Measurements from ENCODE around the gene ANAPC4. TPM values are rescaled to one million over a fixed set of nuclear protein-coding genes. Genes with fewer than 3 reads are reported as not detected.

ANAPC4 gene
- total and polyA plus RNA-seq, 2 of the 13 experiments (the other 11 are each of a cell fraction or from before 2014, with no cell fraction given): 14.5 to 30.2 TPM

- H3K4me2 ChIP-seq (ENCODE audit: low read depth, low read length): no peak overlapping the region
- no peak for DNase-seq (ENCODE audit: low spot score)
- CTCF ChIA-PET (ENCODE audit: low intra/inter-chr PET ratio, low total read pairs): no interaction called here
- H3K36me3 ChIP-seq (replicated peaks in 1 of 2; ENCODE audit: control insufficient read depth in 1 of 2, insufficient read depth in 2 of 2, low read length in 2 of 2): no peaks in the 10 kb centered on the region
- intact Hi-C loops (cut with micrococcal nuclease; ENCODE audit: unreplicated experiment) (no loop called here), in situ Hi-C loops (cut with HindIII; ENCODE audit: extremely low pct_ligation_motif_present, low pct_unique_long_range_greater_than_20kb) (no loop called here)
- no peaks in the 10 kb centered on the region for H3K4me1 ChIP-seq (ENCODE audit: insufficient read depth, low read length)
- no peaks in the 10 kb centered on the region for H3K79me2 ChIP-seq (ENCODE audit: insufficient read depth, low read length)
- H2AFZ ChIP-seq (ENCODE audit: low read length): no peak overlapping the region
- no peaks in the 10 kb centered on the region for H3K9me3 ChIP-seq (ENCODE audit: low read length)
- H3K27me3 ChIP-seq (ENCODE audit: control insufficient read depth in 1 of 2, insufficient read depth in 2 of 2, low read length in 2 of 2): no peaks in the 10 kb centered on the region; a peak in 1 of 5 replicates
- POLR2A ChIA-PET: no interaction called here
- WGBS (ENCODE audit: low lambda C conversion rate): 45% methylated on average over 3 of the region's 3 CpGs
- no peak for ATAC-seq
- H3K9ac ChIP-seq (ENCODE audit: insufficient read depth, low read depth, low read length): no peak overlapping the region
- BruUV-seq (replicated peaks): no TSS peak
- no peak for FAIRE-seq
- H3K4me3 ChIP-seq (replicated peaks in 1 of 3; ENCODE audit: insufficient read depth in 1 of 3, low read depth in 2 of 3, low read length in 3 of 3): no peak overlapping the region
- H3K27ac ChIP-seq (ENCODE audit: extremely low read length, insufficient read depth, low read length): no peak overlapping the region
- no peaks in the 10 kb centered on the region for H4K20me1 ChIP-seq (ENCODE audit: insufficient read depth, low read length)
- TF ChIP-seq HNF1A (IDR thresholded peaks at IDR 0.05; ENCODE audit: low read depth) (no peak), HNF1A (CRISPR knock-in tag; IDR thresholded peaks at IDR 0.05; ENCODE audit: borderline replicate concordance) (no peak), ATF6 (CRISPR knock-in tag; conservative IDR thresholded peaks at IDR 0.05) (no peak), HES4 (CRISPR knock-in tag; IDR thresholded peaks at IDR 0.05; ENCODE audit: borderline replicate concordance) (no peak), MYNN (CRISPR knock-in tag; IDR thresholded peaks at IDR 0.05; ENCODE audit: low read depth) (no peak), HMG20A (CRISPR knock-in tag; IDR thresholded peaks at IDR 0.05; ENCODE audit: borderline replicate concordance) (no peak), EP300 (IDR thresholded peaks at IDR 0.05; ENCODE audit: low read depth in 2 of 2, low read length in 2 of 2) (no peak), EP300 (CRISPR knock-in tag; IDR thresholded peaks at IDR 0.05; ENCODE audit: borderline replicate concordance) (no peak), ZNF749 (CRISPR knock-in tag; IDR thresholded peaks at IDR 0.05; ENCODE audit: borderline replicate concordance) (no peak), HINFP (CRISPR knock-in tag; IDR thresholded peaks at IDR 0.05; ENCODE audit: low read depth) (no peak)
Measured at GRCh38 chr4:25457053-25457715, 80.1 kb downstream of the ANAPC4 start.
